HG03442 (cell line): Measurements from ENCODE around the gene C1QTNF3.
"Not testable (repeated sequence)": the region's sequence is repeated elsewhere in the genome, so short reads cannot be mapped to it uniquely, and the experiment has no call there.

Experiments
- ATAC-seq: cut with Tn5 transposase; IDR thresholded peaks from one replicate; pipeline ENCODE4 v1.9.1; 2021; ENCODE audit warnings: mild to moderate bottlenecking, moderate library complexity; ENCODE audit not compliant: unreplicated experiment

Gene C1QTNF3

GRCh38 chr5:34051374-34051980 is 8.5 kb upstream of the C1QTNF3 start:
- ATAC-seq, result no peak

GRCh38 chr5:34047774-34048572 is 5.0 kb upstream of the C1QTNF3 start:
- ATAC-seq, result no peak

DNA sequence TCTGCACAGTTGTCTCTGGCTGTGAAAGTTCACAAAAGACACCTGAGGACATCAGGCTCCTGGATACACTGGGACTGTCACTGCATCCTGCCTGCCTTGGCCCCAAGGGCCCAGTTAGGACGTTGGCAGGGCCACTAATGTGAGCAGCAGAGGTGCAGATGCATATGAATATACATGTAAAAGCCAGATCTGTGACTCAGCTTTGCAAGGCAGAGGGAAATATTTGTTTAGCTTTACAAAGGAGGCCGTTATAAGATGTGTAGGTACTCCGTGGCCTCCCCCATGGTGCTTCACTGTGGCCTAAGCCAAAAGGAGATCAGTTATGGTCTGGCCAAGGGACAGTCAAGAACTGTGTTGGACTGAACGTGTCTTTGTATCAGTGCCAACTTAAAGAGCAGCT is 4.1 kb upstream of the C1QTNF3 start:
- no peak for ATAC-seq

- ATAC-seq, result no peak
Measured at GRCh38 chr5:34045996-34046395, 3.0 kb upstream of the C1QTNF3 start.

- ATAC-seq, result no peak
Measured at GRCh38 chr5:34045023-34045422, 2.0 kb upstream of the C1QTNF3 start.

GRCh38 chr5:34042321-34042720 is 692 bp downstream of the C1QTNF3 start:
- no peak for ATAC-seq

- no peak for ATAC-seq
Measured at GRCh38 chr5:34041247-34041972, 1.6 kb downstream of the C1QTNF3 start.

DNA sequence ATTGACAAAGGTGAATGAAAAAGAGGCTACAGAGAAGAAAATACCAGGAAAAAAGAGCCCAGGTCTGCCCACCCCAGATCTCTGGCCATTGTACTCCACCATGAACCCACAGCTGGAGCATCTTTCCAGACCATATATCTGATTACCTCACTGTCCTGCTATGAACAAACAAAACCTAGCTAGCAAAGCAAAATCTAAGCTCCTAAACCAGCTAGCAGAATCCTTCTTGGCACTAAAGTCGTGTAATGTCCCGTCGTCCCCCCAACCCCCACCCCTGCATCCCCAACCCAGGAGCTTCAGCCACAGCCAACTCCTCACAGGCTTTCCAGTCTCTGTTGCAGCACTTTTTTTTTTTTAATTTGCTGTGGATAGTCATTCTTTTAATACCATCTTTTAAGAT is 2.5 kb downstream of the C1QTNF3 start:
- no peak for ATAC-seq

GRCh38 chr5:34039398-34040157 is 3.4 kb downstream of the C1QTNF3 start:
- ATAC-seq, result no peak

GRCh38 chr5:34038838-34039237 is 4.2 kb downstream of the C1QTNF3 start:
- no peak for ATAC-seq

DNA sequence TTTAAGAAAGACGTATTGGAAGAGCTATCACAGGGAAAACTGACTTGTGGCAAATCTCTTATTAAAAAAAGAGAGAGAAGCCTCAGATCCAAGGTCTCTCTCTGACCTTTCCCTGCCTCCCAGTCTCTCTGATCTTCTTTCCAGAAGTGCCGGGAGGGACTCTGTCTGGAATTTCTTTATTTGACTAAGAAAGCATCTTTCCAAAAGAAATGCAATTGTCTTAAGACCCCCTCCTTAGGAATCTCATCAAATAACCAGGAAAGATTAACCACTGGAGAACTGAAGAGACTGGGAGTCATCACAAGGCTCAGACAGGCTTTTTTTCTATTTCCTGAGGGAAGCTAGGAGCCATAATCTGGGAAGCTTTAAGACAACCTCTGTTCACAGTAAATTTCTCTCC is 4.6 kb downstream of the C1QTNF3 start:
- no peak for ATAC-seq

DNA sequence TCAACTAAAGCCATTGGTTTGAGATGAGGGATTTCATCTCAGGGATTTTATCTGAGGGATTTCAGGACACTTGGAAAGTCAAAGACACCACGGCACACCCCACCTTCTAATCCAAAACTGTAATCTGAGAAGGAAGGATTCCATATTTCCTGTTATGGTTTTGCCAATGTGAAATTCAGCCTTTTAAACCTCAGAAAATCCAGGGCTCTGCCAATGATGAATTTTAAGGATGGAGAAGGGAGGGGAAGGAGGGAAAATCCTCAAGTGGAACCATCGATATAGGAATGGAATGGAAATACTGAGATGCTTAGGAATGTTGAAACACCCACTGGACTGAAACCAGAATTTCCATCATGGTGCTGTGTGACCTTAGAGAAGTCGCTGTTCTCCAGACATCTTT is 5.3 kb downstream of the C1QTNF3 start:
- ATAC-seq, result no peak

- ATAC-seq, result no peak
Measured at GRCh38 chr5:34035756-34036155, 7.3 kb downstream of the C1QTNF3 start.

- ATAC-seq, result no peak
Measured at GRCh38 chr5:34034534-34035327, 8.3 kb downstream of the C1QTNF3 start.

- no peak for ATAC-seq
Measured at GRCh38 chr5:34031966-34032365, 11.0 kb downstream of the C1QTNF3 start.

GRCh38 chr5:34031117-34031516 is 11.9 kb downstream of the C1QTNF3 start:
- ATAC-seq, result no peak

DNA sequence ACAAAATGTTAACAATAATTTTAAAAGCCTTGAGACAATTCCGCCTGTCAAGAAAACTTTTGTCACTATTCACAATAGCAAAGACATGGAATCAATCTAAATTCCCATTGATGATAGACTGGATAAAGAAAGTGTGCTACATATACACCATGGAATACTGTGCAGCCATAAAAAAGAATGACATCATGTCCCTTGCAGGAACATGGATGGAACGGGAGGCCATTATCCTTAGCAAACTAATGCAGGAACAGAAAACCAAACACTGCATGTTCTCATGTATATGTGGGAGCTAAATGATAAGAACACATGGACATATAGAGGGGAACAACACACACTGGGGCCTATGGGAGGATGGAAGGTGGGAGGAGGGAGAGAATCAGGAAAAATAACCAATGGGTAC is 12.4 kb downstream of the C1QTNF3 start:
- ATAC-seq, result not testable (repeated sequence)

- ATAC-seq, result no peak
Measured at GRCh38 chr5:34030048-34030447, 13.0 kb downstream of the C1QTNF3 start.

DNA sequence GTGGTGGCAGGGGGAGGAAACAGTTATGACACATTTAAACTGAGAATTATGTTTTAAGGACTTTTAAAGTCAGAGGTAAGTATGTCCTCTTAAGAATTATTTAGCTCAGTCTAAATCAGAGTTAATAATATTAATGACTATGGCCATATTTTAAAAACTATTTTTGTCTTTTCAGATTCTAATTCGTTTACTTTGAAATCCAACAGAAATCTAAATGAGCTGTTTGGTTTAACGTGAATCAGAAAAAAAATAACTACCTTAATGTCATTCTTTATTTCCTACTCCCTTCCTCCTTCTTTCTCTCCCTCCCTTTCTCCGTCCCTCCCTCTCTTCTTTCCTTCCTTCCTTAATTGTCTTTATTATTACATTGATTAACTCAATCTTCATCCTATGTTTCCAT is 14.7 kb downstream of the C1QTNF3 start:
- ATAC-seq, result no peak

DNA sequence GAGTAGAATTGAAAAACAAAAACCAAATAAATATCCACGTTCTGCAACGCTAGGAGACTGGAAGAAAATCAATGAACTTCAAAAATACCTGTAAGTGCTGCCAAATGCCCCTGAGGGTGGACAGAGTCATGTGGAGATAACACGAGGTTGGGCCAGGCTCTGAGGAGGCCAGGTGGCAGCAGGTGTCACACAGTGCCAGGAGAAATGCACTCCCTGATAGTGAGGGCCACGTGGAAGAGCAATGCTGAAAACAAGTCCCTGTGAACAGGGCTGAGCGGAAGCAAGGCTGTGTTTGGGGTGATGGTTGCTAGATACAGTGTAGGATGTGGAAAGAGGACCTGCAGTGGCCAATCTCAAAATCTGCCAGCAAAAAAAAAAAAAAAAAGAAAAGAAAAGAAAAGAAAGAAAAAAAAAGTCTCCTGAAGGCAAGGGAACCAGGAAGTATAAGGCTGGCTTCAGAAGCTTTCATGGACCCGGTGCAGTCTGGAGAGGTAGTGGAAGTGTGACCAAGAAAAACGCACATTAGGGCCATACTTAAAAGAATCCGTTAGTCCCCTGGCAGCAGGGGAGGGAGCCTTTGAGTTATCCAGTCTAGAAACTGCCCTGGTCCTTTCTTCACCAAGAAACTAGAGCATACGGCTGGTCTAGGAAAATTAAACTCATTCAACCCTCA is 16.8 kb downstream of the C1QTNF3 start:
- no peak for ATAC-seq
